HUES64 (cell line): Measurements from ENCODE around the gene UQCR10.
A peak's percentile ranks its signal among the peaks of the same experiment; 100 is the strongest.

Source experiments
- H3K27ac ChIP-seq: 2 replicates; pipeline ENCODE4 v1.7.0; 2013; ENCODE audit warnings: low read depth, low read length, inconsistent platforms
- H3K27me3 ChIP-seq: 2 replicates; pipeline ENCODE4 v1.6.1; 2013; ENCODE audit warnings: mild to moderate bottlenecking, low read length; ENCODE audit not compliant: insufficient read depth
- H3K36me3 ChIP-seq: 2 replicates; pipeline ENCODE4 v1.6.1; 2013; ENCODE audit warnings: mild to moderate bottlenecking, low read length; ENCODE audit not compliant: insufficient read depth
- H3K4me1 ChIP-seq: 2 replicates; pipeline ENCODE4 v1.6.1; 2013; ENCODE audit warnings: mild to moderate bottlenecking, low read length, moderate library complexity; ENCODE audit not compliant: insufficient read depth
- H3K4me3 ChIP-seq: 2 replicates; pipeline ENCODE4 v1.5.1; 2013; ENCODE audit warnings: mild to moderate bottlenecking, low read length, moderate library complexity
- H3K9ac ChIP-seq: 2 replicates; pipeline ENCODE4 v1.6.1; 2013; ENCODE audit warnings: mild to moderate bottlenecking, low read depth, low read length
- H3K9me3 ChIP-seq: 2 replicates; pipeline ENCODE4 v1.6.1; 2013; ENCODE audit warnings: low read depth, low read length; ENCODE audit not compliant: insufficient read depth
- WGBS: fragments of 150-250, 120-280 bp; methylation state at CpG from one replicate; pipeline ENCODE4 v1.1.7; 2013; ENCODE audit warnings: missing lambda C conversion rate; 5-methylcytosine and 5-hydroxymethylcytosine counted together

Gene UQCR10

GRCh38 chr22:29766632-29767170, 468 bp upstream of the UQCR10 start, which contains the start of gene ZMAT5:
TSS of gene ZMAT5 (minus strand) at chr22:29767007. CDS start at chr22:29748544, 18,463 bp downstream.
- H3K4me3 ChIP-seq: peak within 1 kb of the TSS; percentile 84
- H3K27me3 ChIP-seq: no peaks in the 10 kb centered on the region
- H3K4me1 ChIP-seq: peaks cover 6% of the 10 kb centered on the region; the same call in 1 of the 2 replicates
- WGBS: 1% methylated on average over 32 of the region's 32 CpGs
- H3K36me3 ChIP-seq: peaks cover 14% of the 10 kb centered on the region
- H3K9me3 ChIP-seq: no peaks in the 10 kb centered on the region
- peak within 1 kb of the TSS; percentile 83 for H3K27ac ChIP-seq
- H3K9ac ChIP-seq: peak within 1 kb of the TSS; percentile 84

- no peaks in the 10 kb centered on the region for H3K27me3 ChIP-seq
- peaks cover 6% of the 10 kb centered on the region; the same call in 1 of the 2 replicates for H3K4me1 ChIP-seq
- peak overlapping the region; percentile 84 for H3K4me3 ChIP-seq
- peaks cover 14% of the 10 kb centered on the region for H3K36me3 ChIP-seq
- H3K27ac ChIP-seq: no peak overlapping the region
- H3K9me3 ChIP-seq: no peaks in the 10 kb centered on the region
- WGBS: 73% methylated on average over 6 of the region's 6 CpGs
- H3K9ac ChIP-seq: peak overlapping the region; percentile 84
Measured at GRCh38 chr22:29768052-29768693, 1.0 kb downstream of the UQCR10 start.

GRCh38 chr22:29769723-29770321, 2.7 kb downstream of the UQCR10 start:
- H3K9ac ChIP-seq: no peak overlapping the region
- peaks cover 6% of the 10 kb centered on the region; the same call in 1 of the 2 replicates for H3K4me1 ChIP-seq
- no peaks in the 10 kb centered on the region for H3K27me3 ChIP-seq
- WGBS: 90% methylated on average over 2 of the region's 2 CpGs
- H3K27ac ChIP-seq: no peak overlapping the region
- peaks cover 14% of the 10 kb centered on the region for H3K36me3 ChIP-seq
- H3K9me3 ChIP-seq: no peaks in the 10 kb centered on the region
- H3K4me3 ChIP-seq: no peak overlapping the region

- 70% methylated on average over 5 of the region's 5 CpGs for WGBS
Measured at GRCh38 chr22:29772170-29772641, 5.0 kb downstream of the UQCR10 start.

GRCh38 chr22:29773233-29773632, 6.1 kb downstream of the UQCR10 start:
- 44% methylated on average over 2 of the region's 2 CpGs for WGBS
- peaks cover 2% of the 10 kb centered on the region; the same call in 1 of the 2 replicates for H3K4me1 ChIP-seq
- no peak overlapping the region for H3K4me3 ChIP-seq
- no peak overlapping the region for H3K27ac ChIP-seq
- H3K27me3 ChIP-seq: no peaks in the 10 kb centered on the region
- H3K9me3 ChIP-seq: no peaks in the 10 kb centered on the region
- peaks cover 14% of the 10 kb centered on the region for H3K36me3 ChIP-seq
- H3K9ac ChIP-seq: no peak overlapping the region

More at GRCh38 chr22:29772170-29772641, 5.0 kb downstream of the UQCR10 start:
- Histone ChIP-seq H3K4me3 (no peak overlapping the region), H3K4me1 (peaks cover 6% of the 10 kb centered on the region; the same call in 1 of the 2 replicates), H3K9ac (no peak overlapping the region), H3K27ac (no peak overlapping the region), H3K36me3 (peaks cover 14% of the 10 kb centered on the region), H3K27me3 (no peaks in the 10 kb centered on the region), H3K9me3 (no peaks in the 10 kb centered on the region)

- H3K4me1 ChIP-seq: peaks cover 13% of the 10 kb centered on the region
- H3K36me3 ChIP-seq: no peaks in the 10 kb centered on the region
- H3K9me3 ChIP-seq: no peaks in the 10 kb centered on the region
- H3K9ac ChIP-seq: no peak overlapping the region
- no peaks in the 10 kb centered on the region for H3K27me3 ChIP-seq
- no peak overlapping the region for H3K4me3 ChIP-seq
- no peak overlapping the region for H3K27ac ChIP-seq
- WGBS: 97% methylated on average over 5 of the region's 5 CpGs
Measured at GRCh38 chr22:29780220-29780619, 13.1 kb downstream of the UQCR10 start.

GRCh38 chr22:29780748-29781676, 13.8 kb downstream of the UQCR10 start:
- Histone ChIP-seq H3K27ac (no peak overlapping the region), H3K9ac (no peak overlapping the region)

GRCh38 chr22:29782061-29782845, 15.1 kb downstream of the UQCR10 start:
- no peak overlapping the region for H3K4me3 ChIP-seq
- H3K36me3 ChIP-seq: no peaks in the 10 kb centered on the region
- H3K27ac ChIP-seq: no peak overlapping the region
- no peak overlapping the region for H3K9ac ChIP-seq
- no peaks in the 10 kb centered on the region for H3K9me3 ChIP-seq
- peaks cover 13% of the 10 kb centered on the region for H3K4me1 ChIP-seq
- whole genome bisulfite sequencing: 82% methylated on average over 7 of the region's 7 CpGs
- no peaks in the 10 kb centered on the region for H3K27me3 ChIP-seq

More at GRCh38 chr22:29780748-29781676, 13.8 kb downstream of the UQCR10 start:
- no peak overlapping the region for H3K4me3 ChIP-seq
- H3K4me1 ChIP-seq: peaks cover 13% of the 10 kb centered on the region
- no peaks in the 10 kb centered on the region for H3K36me3 ChIP-seq
- no peaks in the 10 kb centered on the region for H3K27me3 ChIP-seq
- H3K9me3 ChIP-seq: no peaks in the 10 kb centered on the region
- WGBS: 67% methylated on average over 8 of the region's 8 CpGs

GRCh38 chr22:29784451-29785361, 17.5 kb downstream of the UQCR10 start:
- no peak overlapping the region; the same call in 1 of the 2 replicates for H3K9ac ChIP-seq
- H3K4me3 ChIP-seq: no peak overlapping the region
- no peaks in the 10 kb centered on the region for H3K9me3 ChIP-seq
- 84% methylated on average over 9 of the region's 9 CpGs for WGBS
- peaks cover 12% of the 10 kb centered on the region for H3K36me3 ChIP-seq
- H3K4me1 ChIP-seq: peaks cover 13% of the 10 kb centered on the region
- H3K27me3 ChIP-seq: no peaks in the 10 kb centered on the region
- no peak overlapping the region for H3K27ac ChIP-seq
